ENCODE results near the gene OAS1. TPM values are rescaled to one million over a fixed set of nuclear protein-coding genes. Genes with fewer than 3 reads are reported as not detected.

OAS1 gene
- polyA plus RNA-seq (2013, experiment 1 of 2; ENCODE audit: insufficient read length) = 0.28 TPM
- not detected for polyA plus RNA-seq (2013, experiment 2 of 2; ENCODE audit: insufficient read length)

DNA sequence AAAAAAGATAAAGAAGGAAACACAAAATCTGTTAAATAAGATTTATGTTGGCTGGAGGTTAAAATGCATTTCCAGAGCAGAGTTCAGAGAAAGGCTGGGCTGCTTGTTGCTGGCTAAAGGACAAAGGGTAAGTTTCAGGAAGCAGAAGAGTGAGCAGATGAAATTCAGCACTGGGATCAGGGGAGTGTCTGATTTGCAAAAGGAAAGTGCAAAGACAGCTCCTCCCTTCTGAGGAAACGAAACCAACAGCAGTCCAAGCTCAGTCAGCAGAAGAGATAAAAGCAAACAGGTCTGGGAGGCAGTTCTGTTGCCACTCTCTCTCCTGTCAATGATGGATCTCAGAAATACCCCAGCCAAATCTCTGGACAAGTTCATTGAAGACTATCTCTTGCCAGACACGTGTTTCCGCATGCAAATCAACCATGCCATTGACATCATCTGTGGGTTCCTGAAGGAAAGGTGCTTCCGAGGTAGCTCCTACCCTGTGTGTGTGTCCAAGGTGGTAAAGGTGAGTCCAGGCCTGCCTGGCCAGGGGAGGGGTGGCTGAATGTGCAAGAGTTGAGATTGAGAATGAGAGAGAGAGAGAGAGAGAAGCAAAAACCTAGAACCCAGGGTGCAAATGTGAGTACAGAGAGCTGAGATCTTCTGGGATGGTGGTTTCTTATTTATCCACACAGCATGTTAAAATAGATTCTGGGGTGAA is at the start of gene OAS1:
OAS1 (plus strand) TSS at position 251 of the 703 bp plus-strand sequence; CDS start at position 329, 78 bp downstream.
- peak; percentile 8 for DNase-seq

DNA sequence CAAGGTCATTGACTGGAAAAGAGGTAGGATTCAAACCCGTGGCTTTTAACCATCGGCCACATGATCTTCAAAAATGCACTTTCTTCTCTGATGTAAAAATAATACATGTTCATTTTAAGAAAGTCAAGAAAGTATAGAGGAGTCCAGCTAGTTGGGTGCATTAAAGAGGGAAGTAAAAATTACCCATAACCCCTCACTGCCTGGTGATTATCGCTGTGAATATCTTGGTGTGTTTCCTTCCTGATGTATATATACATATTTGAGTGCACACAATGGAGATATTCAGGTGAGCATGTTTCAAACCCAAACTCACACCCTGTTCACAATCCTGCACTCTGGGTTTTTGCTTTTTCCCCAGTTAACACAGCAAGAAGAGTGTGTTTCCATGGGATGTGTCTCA is 47.5 kb upstream of the OAS1 start:
- no peak for DNase-seq

DNA sequence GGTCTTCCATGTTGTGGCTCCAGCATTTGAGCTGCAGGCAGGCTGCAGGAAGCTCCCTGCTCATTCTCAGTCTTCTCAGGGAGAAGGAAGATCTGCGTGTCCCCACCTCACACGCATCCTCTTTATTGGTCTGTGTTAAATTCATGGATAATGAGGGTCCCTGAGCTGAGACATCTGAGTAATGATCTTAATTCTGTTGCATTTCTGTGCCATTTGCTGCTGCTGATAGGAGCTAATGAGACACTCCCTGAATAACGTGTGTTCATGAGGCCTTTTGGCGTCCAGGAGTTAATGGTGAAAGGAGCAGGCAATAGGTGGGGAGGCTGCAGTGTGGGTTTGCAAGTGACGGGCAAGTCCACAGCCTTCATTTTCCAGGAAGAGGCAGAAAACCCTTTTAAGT is 46.6 kb upstream of the OAS1 start:
- no peak for DNase-seq

DNA sequence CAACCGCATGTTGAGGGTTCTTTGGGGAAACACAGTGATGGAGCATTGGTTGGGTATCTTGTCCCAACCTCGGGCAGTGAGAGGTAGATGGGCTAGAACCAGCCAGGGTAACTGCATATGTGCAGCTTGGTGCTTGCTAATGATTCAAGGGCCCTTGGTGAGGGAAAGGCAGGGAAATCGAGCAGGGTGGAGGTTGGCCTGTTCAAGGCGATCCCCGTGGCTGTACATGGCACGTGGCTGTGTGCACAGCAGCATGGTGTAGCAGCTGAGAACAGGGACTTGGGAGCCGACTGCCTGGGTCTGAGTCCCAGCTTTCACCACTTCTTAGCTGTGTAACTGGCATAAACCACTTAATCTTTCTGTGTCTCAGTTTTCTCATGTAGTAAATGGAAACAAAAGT is 45.5 kb upstream of the OAS1 start:
- DNase-seq = no peak

DNA sequence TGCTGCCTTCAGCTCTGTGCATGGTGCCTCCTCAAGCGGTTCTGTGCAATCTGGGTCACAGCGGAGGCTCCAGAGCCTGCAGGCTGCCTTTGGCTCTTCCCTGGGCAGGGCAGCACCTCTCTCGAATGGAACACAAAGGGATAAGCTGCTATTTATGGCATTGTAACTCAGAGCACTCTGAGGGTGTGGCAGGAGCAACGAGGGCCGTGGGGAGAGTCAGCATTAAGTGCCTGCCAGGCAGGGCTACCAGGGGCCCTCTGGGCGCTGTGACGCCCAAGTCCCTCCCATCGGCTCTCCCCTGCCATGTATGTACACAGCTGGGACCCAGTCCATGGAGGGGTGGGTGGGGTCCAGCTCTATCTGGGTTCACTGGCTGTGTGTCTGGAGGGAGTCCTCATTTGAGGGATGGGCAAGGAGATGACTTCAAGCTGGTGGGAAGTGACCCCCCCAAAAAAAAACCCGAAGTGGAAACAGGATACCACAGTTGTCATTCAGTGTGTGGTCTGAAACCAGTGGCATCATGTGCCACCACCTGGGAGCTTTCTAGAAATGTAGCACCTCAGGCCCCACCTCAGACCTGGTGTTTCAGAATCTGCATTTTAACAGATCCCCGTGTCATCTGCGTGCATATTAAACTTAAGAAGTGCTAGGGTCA is 44.0 kb upstream of the OAS1 start:
- no peak for DNase-seq

DNA sequence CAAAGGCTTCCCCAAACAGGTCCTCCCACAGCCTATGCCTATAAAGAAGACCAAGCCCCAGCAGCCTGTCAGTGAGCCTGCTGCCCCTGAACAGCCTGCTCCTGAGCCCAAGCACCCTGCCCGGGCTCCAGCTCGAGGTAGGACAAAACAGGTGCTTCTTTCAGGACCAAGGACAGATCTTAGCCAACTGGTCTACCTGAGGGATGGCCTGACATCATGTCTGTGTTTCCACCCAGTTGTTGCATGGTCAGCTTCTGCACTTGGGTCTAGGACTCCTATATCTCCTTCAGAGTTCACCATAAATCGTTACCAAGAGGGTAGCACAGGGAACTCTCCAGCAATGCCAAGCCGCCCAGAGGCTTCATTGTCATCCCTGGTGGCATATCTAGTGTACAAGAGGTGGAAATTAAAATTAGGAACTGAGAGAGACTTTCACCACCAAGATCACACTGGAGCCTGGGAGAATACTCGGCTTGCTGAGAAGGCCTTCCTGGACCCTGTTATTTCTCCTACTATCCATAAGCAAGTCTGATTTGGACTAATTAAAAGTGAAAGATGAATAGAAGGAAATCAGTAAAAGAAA is 38.2 kb upstream of the OAS1 start:
- DNase-seq = no peak

DNA sequence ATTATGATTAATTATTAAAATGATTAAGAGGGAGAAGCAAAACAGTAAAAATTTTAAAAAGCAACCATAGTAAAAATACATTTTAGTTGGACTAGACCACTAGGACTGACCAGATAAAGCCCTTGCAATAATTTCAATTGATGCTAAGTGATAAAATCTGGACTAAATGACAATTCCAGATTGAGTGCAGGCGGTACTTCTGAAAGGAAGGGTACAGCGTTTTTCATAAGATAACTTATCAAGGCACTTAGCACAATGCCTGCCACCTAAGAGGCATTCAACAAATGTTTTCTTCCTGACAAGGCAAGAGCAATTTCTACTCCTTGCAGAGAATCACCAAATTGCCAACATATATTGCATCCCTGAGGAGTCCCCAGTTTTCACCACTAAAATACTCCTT is 37.7 kb upstream of the OAS1 start:
- no peak for DNase-seq

DNA sequence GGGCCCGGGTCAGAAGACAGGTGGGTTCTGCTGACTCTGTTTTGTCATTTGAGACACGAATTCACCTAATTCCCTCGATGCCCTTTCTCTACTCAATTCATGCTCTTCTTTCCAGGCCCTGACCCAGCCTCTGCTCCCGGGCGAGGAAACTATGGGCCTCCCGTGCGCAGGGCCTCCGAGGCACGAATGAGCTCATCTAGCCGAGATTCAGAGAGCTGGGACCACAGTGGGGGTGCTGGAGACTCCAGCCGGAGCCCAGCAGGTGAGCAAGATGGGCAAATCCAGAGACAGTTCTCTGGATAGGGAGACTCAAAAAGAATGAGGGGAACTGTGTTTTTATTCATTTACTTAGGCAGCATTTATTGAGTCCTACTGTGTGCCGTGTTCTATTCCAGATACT is 37.0 kb upstream of the OAS1 start:
- no peak for DNase-seq

DNA sequence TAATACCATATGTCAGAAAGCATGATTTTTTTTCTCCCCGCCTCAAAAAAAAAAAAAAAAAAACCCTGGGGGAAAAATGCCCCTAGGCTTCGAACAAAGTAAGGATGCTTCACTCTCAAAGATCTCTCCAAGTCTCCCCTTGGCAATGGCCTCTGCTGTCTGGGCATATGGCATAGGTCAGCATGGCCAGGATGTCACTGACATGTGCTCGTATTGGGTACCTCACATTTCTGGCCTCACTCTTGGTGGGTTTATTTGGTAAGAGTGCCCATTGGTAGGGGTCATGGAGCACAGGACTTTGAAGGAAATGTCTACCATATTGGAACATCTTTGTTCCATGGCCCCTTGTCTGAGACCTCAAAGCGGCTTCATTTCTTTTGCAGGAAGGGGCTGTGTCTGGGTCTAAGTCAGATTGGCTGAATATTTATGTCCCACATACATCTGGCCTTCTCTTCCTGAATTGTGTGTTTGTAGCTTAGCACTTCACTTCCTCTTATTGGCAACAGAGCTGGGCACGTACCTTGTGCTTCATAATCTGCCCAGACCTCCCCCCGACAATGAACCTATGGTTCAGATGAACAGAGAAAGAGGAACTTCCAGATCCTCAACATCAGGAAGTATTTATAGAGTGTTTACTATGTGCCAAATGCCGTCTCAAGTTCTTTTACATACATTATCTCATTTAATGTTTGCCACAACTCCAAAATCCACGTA is 36.3 kb upstream of the OAS1 start:
- no peak for DNase-seq

DNA sequence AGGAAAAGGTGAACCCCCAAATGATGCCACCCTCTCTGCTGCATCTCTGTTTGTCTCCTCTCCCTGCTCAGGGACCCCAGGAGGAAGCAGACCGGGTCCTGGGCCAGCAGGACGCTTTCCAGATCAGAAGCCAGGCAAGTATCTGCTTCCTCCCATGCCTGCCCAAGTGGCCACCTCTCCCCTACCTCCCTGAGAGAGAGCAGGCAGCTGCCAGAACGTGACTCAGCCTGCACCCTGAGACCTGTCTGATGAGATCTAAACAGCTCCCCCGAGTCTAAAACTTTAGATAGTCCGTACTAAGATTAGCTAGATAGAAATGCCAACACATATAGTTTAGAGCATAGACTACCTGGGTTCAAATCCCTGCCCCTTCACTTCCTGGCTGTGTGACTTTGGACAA is 31.2 kb upstream of the OAS1 start:
- DNase-seq = no peak

DNA sequence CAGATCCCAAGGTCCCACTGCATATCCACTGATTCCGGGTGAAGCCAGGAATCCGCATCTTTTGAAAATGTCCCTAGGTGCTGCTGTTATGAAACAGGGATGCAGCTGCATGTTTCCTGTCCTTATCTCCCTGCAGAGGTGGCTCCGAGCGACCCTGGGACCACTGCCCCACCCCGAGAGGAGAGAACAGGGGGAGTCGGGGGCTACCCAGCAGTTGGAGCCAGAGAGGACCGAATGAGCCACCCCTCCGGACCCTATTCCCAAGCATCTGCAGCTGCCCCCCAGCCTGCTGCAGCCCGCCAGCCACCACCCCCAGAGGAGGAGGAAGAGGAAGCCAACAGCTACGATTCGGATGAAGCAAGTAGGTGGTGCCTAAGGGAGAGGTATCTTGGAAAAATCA is 30.3 kb upstream of the OAS1 start:
- no peak for DNase-seq

DNA sequence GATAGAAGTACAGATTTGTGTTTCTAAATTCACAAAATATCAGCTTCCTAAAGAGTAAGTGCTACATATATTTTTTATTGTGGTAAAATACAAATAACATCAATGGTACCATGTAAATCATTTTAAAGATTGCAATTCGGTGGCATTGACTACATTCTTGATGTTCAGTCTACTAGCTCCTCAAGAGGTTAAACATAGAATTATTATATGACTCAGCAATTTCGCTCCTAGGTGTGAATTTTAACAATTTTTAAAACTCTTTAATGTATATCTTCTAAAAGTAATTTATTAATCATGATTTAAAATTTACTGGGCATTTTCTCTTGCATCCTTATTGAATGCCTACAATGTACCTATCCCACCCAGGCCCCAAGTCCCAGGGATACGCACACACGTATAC is 29.8 kb upstream of the OAS1 start:
- no peak for DNase-seq

DNA sequence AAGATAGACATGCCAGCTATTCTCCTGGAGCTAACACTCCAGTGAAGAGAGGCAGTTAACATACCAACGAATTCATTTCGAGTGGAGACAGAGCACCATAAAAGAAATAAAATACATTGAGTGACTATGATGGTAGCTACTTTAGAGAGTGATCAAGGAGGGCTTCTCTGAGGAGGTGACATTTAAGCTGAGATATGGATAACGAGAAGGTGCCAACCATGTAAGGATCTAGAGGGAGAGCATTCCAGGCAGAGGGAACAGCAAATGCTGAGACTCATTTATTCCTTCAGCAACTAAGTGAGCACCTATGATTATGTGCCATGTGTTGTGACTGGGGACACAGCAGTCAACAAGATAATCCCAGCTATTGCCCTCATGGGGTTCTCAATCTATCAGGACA is 28.3 kb upstream of the OAS1 start:
- DNase-seq = no peak

DNA sequence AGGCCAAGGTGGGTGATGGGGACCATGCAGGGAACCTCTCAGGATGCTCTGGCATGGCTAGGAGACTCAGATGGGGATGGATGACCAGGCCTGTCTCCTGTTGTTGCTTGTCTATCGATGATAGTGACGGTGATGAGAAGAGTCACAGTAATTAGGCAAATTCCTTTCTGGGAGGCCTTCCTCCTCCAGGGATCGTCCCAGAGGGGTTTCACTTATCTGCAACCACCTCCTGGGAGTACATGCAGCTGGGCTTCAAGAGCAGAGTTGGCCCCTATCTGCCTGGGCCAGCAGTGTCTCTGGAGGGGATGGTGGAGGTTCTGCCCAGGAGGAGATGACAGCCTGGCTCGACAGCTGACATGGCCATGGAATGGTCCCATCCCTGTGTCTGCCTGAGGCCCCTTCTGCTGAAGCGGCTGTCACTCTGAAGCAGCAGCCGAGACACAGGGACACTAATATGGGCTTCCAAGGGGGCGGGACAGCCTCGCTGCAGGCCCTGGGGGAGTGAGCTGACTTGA is 27.5 kb upstream of the OAS1 start:
- DNase-seq = no peak

DNA sequence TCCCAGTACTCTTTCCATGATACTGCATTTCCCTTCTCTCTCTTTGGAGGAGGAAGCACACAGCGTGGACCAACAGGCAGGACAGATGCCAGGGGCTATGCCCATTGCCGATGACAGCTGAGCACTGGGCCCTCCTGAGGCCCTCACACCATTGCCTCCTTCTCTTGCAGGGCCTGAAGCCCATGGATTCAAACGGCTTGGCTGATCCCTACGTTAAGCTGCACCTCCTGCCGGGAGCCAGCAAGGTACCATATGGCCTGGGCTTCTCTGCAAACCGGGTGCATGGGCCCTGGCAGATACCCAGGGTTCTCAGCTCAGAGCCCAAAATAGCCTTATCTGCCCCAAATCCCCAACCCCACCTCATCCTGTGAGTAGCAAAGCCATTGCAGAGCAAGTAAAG is 25.2 kb upstream of the OAS1 start:
- DNase-seq = no peak

DNA sequence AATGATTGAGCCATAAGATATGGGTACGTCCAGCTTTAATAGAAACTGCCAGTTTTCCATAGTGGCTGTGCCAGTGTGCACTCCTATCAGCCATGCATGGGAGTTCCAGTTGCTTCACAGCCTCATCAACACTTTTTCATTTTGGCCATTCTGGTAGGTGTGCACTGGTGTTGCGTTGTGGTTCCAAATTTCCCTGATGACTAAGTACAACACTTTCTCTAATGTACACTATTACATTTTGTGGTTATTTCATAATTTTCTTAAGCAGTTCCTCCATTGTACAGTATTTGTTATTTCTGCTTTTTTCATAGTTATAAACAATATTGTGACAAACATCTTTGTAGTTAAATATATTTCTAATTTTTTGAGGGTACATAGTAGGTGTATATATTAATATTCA is 21.5 kb upstream of the OAS1 start:
- DNase-seq = no peak

DNA sequence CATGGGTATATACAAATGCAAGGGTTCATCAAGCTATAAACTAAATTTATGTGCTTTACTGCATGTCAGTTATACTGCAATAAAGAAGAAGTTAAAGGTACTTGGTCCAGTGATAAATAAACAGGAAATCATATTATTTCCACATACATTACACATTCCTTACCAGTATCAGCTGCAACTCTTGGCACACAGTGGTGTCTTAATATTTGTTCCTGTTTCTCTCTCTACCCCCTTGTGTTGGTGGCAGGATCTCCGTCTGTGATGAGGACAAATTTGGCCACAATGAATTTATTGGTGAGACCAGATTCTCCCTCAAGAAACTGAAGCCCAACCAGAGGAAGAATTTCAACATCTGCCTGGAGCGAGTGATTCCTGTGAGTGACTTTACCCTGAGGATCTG is 19.2 kb upstream of the OAS1 start:
- DNase-seq = no peak

DNA sequence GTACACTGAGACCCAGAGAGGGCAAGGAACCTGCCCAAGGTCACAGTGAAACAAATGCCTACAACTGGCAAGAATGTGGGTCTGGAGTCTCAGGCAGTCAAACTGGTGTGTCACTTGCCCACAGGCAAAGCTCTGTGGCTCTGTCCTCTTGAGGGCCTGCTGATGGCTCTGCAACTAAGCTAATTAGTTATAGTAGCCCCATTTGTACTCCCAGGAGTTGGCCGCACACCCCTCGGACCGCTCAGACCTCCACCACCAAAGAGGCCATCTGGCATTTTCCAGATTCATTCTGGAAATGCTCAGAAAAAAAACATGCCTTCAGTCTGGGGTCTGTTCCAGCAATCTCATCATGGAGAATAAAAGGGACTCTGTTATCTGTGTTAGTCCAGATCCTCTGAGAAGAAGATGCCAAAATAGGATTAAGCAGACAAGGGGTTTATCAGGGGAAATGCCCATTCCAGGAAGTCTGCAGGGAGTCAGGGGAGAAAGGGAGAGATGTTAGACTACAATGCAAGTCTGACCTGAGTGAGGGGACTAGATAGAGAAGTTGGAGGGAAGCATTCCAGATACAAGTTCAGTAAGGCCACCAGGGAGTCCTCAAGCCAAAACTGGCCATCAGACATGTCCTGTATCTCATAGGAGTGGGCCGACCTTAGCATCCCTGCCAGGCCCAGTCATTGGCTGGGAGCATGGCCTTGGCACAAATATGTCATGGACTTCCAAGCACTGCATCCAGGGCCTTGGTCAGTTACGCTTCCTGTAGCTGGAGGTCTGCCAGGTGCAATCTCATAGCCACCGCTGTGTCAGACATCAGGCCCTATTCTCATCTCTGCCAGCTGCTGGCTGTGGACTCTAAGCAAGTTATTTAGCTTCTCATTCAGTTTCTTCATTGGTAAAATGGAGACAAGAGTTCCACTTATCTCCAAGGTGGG is 15.4 kb upstream of the OAS1 start:
- DNase-seq = no peak

DNA sequence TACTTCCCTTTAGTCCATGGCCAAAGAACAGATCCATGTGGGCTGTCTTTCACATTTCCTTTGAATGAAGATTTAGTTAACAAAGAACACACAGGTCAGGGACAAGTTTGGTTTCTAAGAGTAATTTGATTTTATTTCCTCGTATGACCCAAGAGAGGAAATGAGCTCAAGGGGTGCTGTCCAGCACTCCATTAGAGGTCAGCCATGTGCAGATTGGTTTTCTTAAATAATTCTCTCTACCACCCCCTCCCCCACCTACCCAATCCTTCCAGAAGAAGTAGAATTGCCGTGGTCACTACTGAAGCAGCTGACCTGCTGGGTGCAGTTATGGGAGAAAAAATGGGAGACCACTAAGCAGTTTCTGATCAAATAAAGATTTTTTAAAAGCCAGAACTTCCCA is 13.9 kb upstream of the OAS1 start:
- DNase-seq = no peak

DNA sequence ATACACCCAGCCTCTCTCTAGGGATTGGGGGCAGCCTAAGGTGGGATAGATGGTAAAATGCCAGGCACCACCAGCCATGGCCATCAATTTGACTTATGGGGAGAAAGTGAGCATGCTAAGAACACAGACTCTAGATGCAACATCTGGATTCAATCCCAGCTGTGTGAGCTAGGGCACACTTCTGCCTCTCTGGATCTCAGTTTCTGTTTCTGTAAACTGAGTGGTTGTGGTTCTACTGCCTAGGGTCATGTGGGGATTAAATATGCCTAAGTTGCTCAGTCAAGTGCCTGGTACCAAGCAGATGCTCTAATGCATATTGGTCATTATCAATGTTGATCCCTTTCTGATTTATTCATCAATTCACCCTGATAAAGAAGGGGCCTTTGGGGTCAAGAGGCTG is 12.6 kb upstream of the OAS1 start:
- DNase-seq = no peak

DNA sequence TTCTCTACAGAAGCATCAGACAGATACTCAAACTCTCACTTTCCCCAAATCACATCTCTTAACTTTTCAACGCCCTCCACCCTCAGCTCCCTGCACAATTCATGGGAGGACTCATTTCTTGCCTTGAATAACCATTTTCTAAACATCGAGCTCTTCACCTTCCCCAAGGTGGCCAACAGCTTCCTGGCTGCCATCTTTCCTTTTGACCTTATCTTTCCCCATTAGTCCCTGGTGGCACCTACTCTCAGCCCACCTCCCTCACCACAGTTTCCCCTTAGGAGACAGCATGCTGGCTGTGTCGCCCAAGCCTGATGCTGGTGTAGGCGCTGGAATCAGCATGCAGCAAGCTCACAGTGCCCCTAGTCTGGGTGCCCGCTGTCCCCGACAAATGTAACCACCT is 8.4 kb upstream of the OAS1 start:
- no peak for DNase-seq

Measured in fibroblast of skin of back (primary cell).